Prostate gland (tissue), 2 donors: ENCODE measurements around the gene SRPRA. TPM values are rescaled to one million over a fixed set of nuclear protein-coding genes. Genes with fewer than 3 reads are reported as not detected.

Experiments
- DNase-seq: peaks from one replicate; pipeline ENCODE4 v3.0.0-alpha.2; 2019; ENCODE audit warnings: low spot score
- H3K27ac ChIP-seq, 2 donors: fragments of 200-600 bp; sonication (generic); 2 replicates each; pipeline ENCODE4 v1.5.1; 2017 to 2019
- H3K27me3 ChIP-seq: fragments of 200-600 bp; sonication (generic); replicated peaks from 2 replicates; pipeline ENCODE4 v1.5.1; 2019; ENCODE audit not compliant: insufficient read depth
- H3K36me3 ChIP-seq, 2 donors: fragments of 200-600 bp; sonication (generic); 1 replicate in 1 of 2; 2 replicates in 1 of 2; pipeline versions ENCODE4 v1.5.1 to v1.8.1; 2017 to 2019
- H3K4me1 ChIP-seq: fragments of 200-600 bp; sonication (generic); replicated peaks from 2 replicates; pipeline ENCODE4 v1.5.1; 2019
- H3K4me3 ChIP-seq, 2 donors: fragments of 200-600 bp; sonication (generic); 2 replicates each; pipeline ENCODE4 v1.5.1; 2017 to 2019
- H3K9me3 ChIP-seq: fragments of 200-600 bp; sonication (generic); 2 replicates; pipeline ENCODE4 v1.5.1; 2017
- POLR2A ChIP-seq: fragments of 450-650 bp; IDR thresholded peaks from one replicate; pipeline ENCODE4 v1.6.1; 2016; ENCODE audit warnings: antibody characterized with exemption, mild to moderate bottlenecking
- POLR2AphosphoS5 ChIP-seq: sonication (generic); formaldehyde crosslinking; IDR thresholded peaks from one replicate; pipeline ENCODE4 v1.6.1; 2017; ENCODE audit warnings: antibody characterized with exemption
- WGBS: methylation state at CpG from one replicate; pipeline ENCODE4 v1.1.5; 2018; 5-methylcytosine and 5-hydroxymethylcytosine counted together
- intact Hi-C: fragments of 100-400 bp; cut with DNase I; formaldehyde crosslinking; loops from one replicate; pipeline ENCODE4 v1.14.2; 2022
- total RNA-seq, 2 donors: library from RNA; depleted of rRNA; stranded (reverse); fragments of >200 nt; gene quantifications; one replicate each; pipeline ENCODE4 v1.1.0, GENCODE V29; 2016
- TF ChIP-seq, protein P1 (sequence below), 4 experiments: fragments of 200-600 bp in 2 of 4; fragments of 450-650 bp in 2 of 4; sonication (generic) in 2 of 4; IDR thresholded peaks; 1 replicate in 3 of 4; 2 replicates in 1 of 4; pipeline ENCODE4 v1.5.1; 2016 to 2019; ENCODE audit warnings: antibody characterized with exemption in 4 of 4, mild to moderate bottlenecking in 2 of 4, moderate library complexity in 2 of 4

The SRPRA gene
- total RNA-seq, 2 donors from 2014 or later, result 141 to 154 TPM

GRCh38 chr11:126226334-126227084 lies 42.2 kb downstream of the SRPRA start:
- Histone ChIP-seq H3K4me3 (no peak overlapping the region), H3K4me1 (peaks cover 3% of the 10 kb centered on the region), H3K9me3 (no peaks in the 10 kb centered on the region), H3K36me3 (no peaks in the 10 kb centered on the region), H3K27me3 (no peaks in the 10 kb centered on the region), H3K27ac (no peak overlapping the region)
- no peak for DNase-seq
- TF ChIP-seq POLR2A (no peak), POLR2AphosphoS5 (no peak)
- TF ChIP-seq, protein P1, sequence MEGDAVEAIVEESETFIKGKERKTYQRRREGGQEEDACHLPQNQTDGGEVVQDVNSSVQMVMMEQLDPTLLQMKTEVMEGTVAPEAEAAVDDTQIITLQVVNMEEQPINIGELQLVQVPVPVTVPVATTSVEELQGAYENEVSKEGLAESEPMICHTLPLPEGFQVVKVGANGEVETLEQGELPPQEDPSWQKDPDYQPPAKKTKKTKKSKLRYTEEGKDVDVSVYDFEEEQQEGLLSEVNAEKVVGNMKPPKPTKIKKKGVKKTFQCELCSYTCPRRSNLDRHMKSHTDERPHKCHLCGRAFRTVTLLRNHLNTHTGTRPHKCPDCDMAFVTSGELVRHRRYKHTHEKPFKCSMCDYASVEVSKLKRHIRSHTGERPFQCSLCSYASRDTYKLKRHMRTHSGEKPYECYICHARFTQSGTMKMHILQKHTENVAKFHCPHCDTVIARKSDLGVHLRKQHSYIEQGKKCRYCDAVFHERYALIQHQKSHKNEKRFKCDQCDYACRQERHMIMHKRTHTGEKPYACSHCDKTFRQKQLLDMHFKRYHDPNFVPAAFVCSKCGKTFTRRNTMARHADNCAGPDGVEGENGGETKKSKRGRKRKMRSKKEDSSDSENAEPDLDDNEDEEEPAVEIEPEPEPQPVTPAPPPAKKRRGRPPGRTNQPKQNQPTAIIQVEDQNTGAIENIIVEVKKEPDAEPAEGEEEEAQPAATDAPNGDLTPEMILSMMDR (IDR thresholded peaks at IDR 0.05), result no peak
- intact Hi-C loops, result no loop called here
- 97% methylated on average over 11 of the region's 15 CpGs for WGBS

DNA sequence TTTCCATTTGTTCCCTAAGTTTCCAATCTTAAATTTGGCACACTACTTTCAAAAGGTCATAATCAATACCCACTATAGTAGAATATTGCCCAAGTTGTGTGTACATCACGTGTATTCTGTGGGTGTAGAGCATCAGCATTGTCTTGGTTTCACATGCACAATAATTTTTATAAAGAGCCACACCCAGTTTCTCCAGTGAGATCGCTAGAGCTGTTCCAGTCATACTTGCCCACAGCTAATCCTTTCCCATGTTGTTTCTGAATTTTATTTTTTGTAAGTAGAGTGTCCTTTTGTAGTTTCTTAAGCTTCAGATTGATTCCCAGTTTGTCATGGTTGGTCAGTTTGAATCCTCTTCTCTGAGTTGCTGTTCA lies 43.4 kb downstream of the SRPRA start:
- 58% methylated on average over 2 of the region's 2 CpGs for WGBS
- TF ChIP-seq POLR2AphosphoS5 (no peak), POLR2A (no peak)
- TF ChIP-seq, protein P1 (IDR thresholded peaks at IDR 0.05), result no peak
- no peaks in the 10 kb centered on the region for H3K36me3 ChIP-seq
- no peak overlapping the region for H3K27ac ChIP-seq
- no peak overlapping the region for H3K4me3 ChIP-seq
- DNase-seq, result no peak
- no peaks in the 10 kb centered on the region for H3K9me3 ChIP-seq
- intact Hi-C loops, result no loop called here
- H3K4me1 ChIP-seq, result peaks cover 3% of the 10 kb centered on the region
- H3K27me3 ChIP-seq, result no peaks in the 10 kb centered on the region

GRCh38 chr11:126224647-126225294 lies 43.9 kb downstream of the SRPRA start:
- Histone ChIP-seq H3K4me3 (no peak overlapping the region), H3K27me3 (no peaks in the 10 kb centered on the region), H3K4me1 (peaks cover 3% of the 10 kb centered on the region), H3K9me3 (no peaks in the 10 kb centered on the region), H3K36me3 (no peaks in the 10 kb centered on the region), H3K27ac (no peak overlapping the region)
- intact Hi-C loops, result no loop called here
- WGBS, result 57% methylated on average over 6 of the region's 6 CpGs
- TF ChIP-seq, protein P1 (IDR thresholded peaks at IDR 0.05), result no peak
- TF ChIP-seq POLR2AphosphoS5 (no peak), POLR2A (no peak)
- no peak for DNase-seq

GRCh38 chr11:126219547-126219946 lies 49.1 kb downstream of the SRPRA start:
- 75% methylated on average over 4 of the region's 4 CpGs for WGBS
- H3K27ac ChIP-seq, result no peak overlapping the region
- H3K9me3 ChIP-seq, result no peaks in the 10 kb centered on the region
- intact Hi-C loops, result no loop called here
- TF ChIP-seq POLR2A, result no peak
- no peaks in the 10 kb centered on the region for H3K27me3 ChIP-seq
- H3K4me3 ChIP-seq, result no peak overlapping the region
- DNase-seq, result no peak
- H3K36me3 ChIP-seq, result no peaks in the 10 kb centered on the region
- no peaks in the 10 kb centered on the region for H3K4me1 ChIP-seq

DNA sequence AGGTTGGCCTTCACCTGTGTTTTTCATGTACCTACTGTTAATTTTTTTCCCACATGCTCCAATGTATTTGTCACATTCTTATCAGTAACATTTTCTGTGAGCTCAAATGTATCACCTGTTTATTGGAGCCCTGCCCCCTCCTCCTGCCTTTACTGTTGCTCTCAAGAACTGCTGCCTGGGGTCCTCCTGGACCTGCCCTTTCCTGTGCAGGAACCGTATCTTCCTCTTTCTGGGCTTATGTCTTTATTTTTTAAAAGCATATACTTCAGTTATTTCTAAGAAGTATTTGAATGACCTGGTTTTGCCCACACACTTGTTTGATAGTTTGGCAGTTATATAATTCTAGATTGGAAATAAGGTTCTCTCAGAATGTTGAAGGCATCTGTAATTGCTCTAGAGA lies 51.2 kb downstream of the SRPRA start:
- H3K27me3 ChIP-seq, result no peaks in the 10 kb centered on the region
- no peaks in the 10 kb centered on the region for H3K9me3 ChIP-seq
- H3K4me3 ChIP-seq, result no peak overlapping the region
- intact Hi-C loops, result no loop called here
- 81% methylated on average over 1 of the region's 1 CpG for WGBS
- TF ChIP-seq, protein P1 (IDR thresholded peaks at IDR 0.05), result no peak
- TF ChIP-seq POLR2A (no peak), POLR2AphosphoS5 (no peak)
- no peak overlapping the region for H3K27ac ChIP-seq
- no peak for DNase-seq
- H3K36me3 ChIP-seq, result no peaks in the 10 kb centered on the region
- H3K4me1 ChIP-seq, result no peaks in the 10 kb centered on the region
